HCT116 (cell line): Measurements from ENCODE around the gene ATP8A1. TPM values are rescaled to one million over a fixed set of nuclear protein-coding genes. Genes with fewer than 3 reads are reported as not detected.

Experiments
- ATAC-seq: fragments of 200-7000 bp; cut with Tn5 transposase; 2 replicates; pipeline ENCODE4 v1.9.1; 2020; ENCODE audit warnings: mild to moderate bottlenecking, moderate library complexity
- BruUV-seq: library from RNA; stranded (reverse); fragments of 400-500 nt; replicated peaks from 2 replicates; lab custom pipeline; 2021; lab: Mats Ljungman, UMichigan
- CTCF ChIA-PET: fragments of 300-600 bp; sonication (Branson Sonifier 250); formaldehyde crosslinking; loops from one replicate; lab custom pipeline; 2021; ENCODE audit warnings: antibody characterized with exemption; lab: Charles Lee
- POLR2A ChIA-PET: fragments of 300-600, 350-600 bp; sonication (Branson Sonifier 250); formaldehyde crosslinking; loops from one replicate; lab custom pipeline; 2021; ENCODE audit warnings: antibody characterized with exemption; lab: Charles Lee
- RAD21 ChIA-PET, 2 experiments: fragments of 300-600 bp; sonication (Branson Sonifier 250); formaldehyde crosslinking; loops; one replicate each; lab custom pipeline; 2023; ENCODE audit warnings: low total read pairs in 2 of 2; ENCODE audit not compliant: uncharacterized antibody in 2 of 2, unreplicated experiment in 2 of 2, low non-redundant PET in 1 of 2; lab: Charles Lee
- DNase-seq: peaks from one replicate; pipeline ENCODE4 v3.0.0-alpha.2; 2010; ENCODE audit warnings: low read depth, low spot score
- H2AFZ ChIP-seq: fragments of 200-600 bp; shearing (Covaris generic), sonication (generic); 2 replicates; pipeline ENCODE4 v1.6.1; 2017; ENCODE audit warnings: low read depth, mixed run types, mixed read lengths, antibody characterized with exemption, low read length; ENCODE audit not compliant: poor library complexity, severe bottlenecking
- H3K27ac ChIP-seq: 2 replicates; pipeline ENCODE4 v1.5.1; 2012; ENCODE audit warnings: low read depth, low read length
- H3K27me3 ChIP-seq: fragments of 200-600 bp; sonication (generic); 2 replicates; pipeline ENCODE4 v1.6.1; 2016; ENCODE audit warnings: mixed run types, low read length, mixed read lengths; ENCODE audit not compliant: insufficient read depth
- H3K36me3 ChIP-seq, 2 experiments: fragments of 200-500 bp in 1 of 2; fragments of 200-600 bp in 1 of 2; sonication (Bioruptor generic) in 1 of 2; sonication (generic) in 1 of 2; 2 replicates each; pipeline versions ENCODE4 v1.5.1 to v1.6.1; 2014 to 2016; ENCODE audit warnings: low read length in 2 of 2, inconsistent platforms in 1 of 2, mixed read lengths in 1 of 2, mixed run types in 1 of 2; ENCODE audit not compliant: insufficient read depth in 2 of 2, control insufficient read depth in 1 of 2
- H3K4me1 ChIP-seq, 2 experiments: fragments of 200-600 bp in 1 of 2; sonication (generic) in 1 of 2; 2 replicates each; pipeline versions ENCODE4 v1.5.1 to v1.6.1; 2012 to 2017; ENCODE audit warnings: low read length in 2 of 2, inconsistent platforms in 1 of 2, mild to moderate bottlenecking in 1 of 2, mixed read lengths in 1 of 2, mixed run types in 1 of 2, moderate library complexity in 1 of 2; ENCODE audit not compliant: insufficient read depth in 2 of 2, control insufficient read depth in 1 of 2
- H3K4me2 ChIP-seq: fragments of 200-600 bp; sonication (generic); 2 replicates; pipeline ENCODE4 v1.6.1; 2017; ENCODE audit warnings: mixed run types, low read length, mixed read lengths
- H3K4me3 ChIP-seq, 2 experiments: fragments of 200-600 bp in 1 of 2; sonication (generic) in 1 of 2; replicated peaks in 1 of 2; 2 replicates each; pipeline ENCODE4 v1.5.1; 2011 to 2016; ENCODE audit warnings: low read length in 2 of 2, control low read depth in 1 of 2, low read depth in 1 of 2, mild to moderate bottlenecking in 1 of 2, mixed read lengths in 1 of 2, mixed run types in 1 of 2
- H3K79me2 ChIP-seq: fragments of 200-600 bp; sonication (generic); 2 replicates; pipeline ENCODE4 v1.6.1; 2017; ENCODE audit warnings: mild to moderate bottlenecking, mixed run types, low read length, moderate library complexity, mixed read lengths; ENCODE audit not compliant: insufficient read depth
- H3K9ac ChIP-seq: fragments of 200-600 bp; sonication (generic); 2 replicates; pipeline ENCODE4 v1.6.1; 2016; ENCODE audit warnings: low read length, mixed read lengths
- H3K9me2 ChIP-seq: fragments of 200-600 bp; sonication (generic), shearing (Covaris generic); 2 replicates; pipeline ENCODE4 v1.6.1; 2017; ENCODE audit warnings: mixed run types, mild to moderate bottlenecking, moderate library complexity; ENCODE audit not compliant: insufficient read depth
- H3K9me3 ChIP-seq, 2 experiments: fragments of 200-500 bp in 1 of 2; fragments of 200-600 bp in 1 of 2; sonication (Bioruptor generic) in 1 of 2; sonication (generic) in 1 of 2; 2 replicates each; pipeline ENCODE4 v1.6.1; 2014 to 2017; ENCODE audit warnings: low read length in 2 of 2, mixed read lengths in 2 of 2, inconsistent platforms in 1 of 2, low read depth in 1 of 2, mild to moderate bottlenecking in 1 of 2, mixed run types in 1 of 2, moderate library complexity in 1 of 2; ENCODE audit not compliant: control insufficient read depth in 1 of 2, insufficient read depth in 1 of 2
- H4K20me1 ChIP-seq: fragments of 200-600 bp; sonication (generic), shearing (Covaris generic); 2 replicates; pipeline ENCODE4 v1.6.1; 2017; ENCODE audit warnings: mixed run types, mild to moderate bottlenecking, moderate library complexity; ENCODE audit not compliant: insufficient read depth
- ATF3 ChIP-seq: IDR thresholded peaks from 2 replicates; pipeline ENCODE4 v1.6.1; 2012
- CBX3 ChIP-seq: IDR thresholded peaks from 2 replicates; pipeline ENCODE4 v1.6.1; 2012; ENCODE audit warnings: low read depth
- CEBPB ChIP-seq: IDR thresholded peaks from 2 replicates; pipeline ENCODE4 v1.6.1; 2012; ENCODE audit warnings: low read depth
- ELF1 ChIP-seq: IDR thresholded peaks from 2 replicates; pipeline ENCODE4 v1.6.1; 2012; ENCODE audit warnings: low read depth, borderline replicate concordance
- EZH2 ChIP-seq: fragments of 200-600 bp; sonication (generic); IDR thresholded peaks from 2 replicates; pipeline ENCODE4 v1.6.1; 2017; ENCODE audit warnings: antibody characterized with exemption, mixed run types
- EZH2phosphoT487 ChIP-seq: fragments of 200-600 bp; IDR thresholded peaks from 2 replicates; pipeline ENCODE4 v1.6.1; 2018; ENCODE audit warnings: antibody characterized with exemption, borderline replicate concordance
- FOSL1 ChIP-seq: IDR thresholded peaks from 2 replicates; pipeline ENCODE4 v1.6.1; 2012; ENCODE audit warnings: low read depth
- JUND ChIP-seq: IDR thresholded peaks from 2 replicates; pipeline ENCODE4 v1.6.1; 2012
- MAX ChIP-seq: IDR thresholded peaks from 2 replicates; pipeline ENCODE4 v1.6.1; 2012
- POLR2AphosphoS5 ChIP-seq: IDR thresholded peaks from 2 replicates; pipeline ENCODE4 v1.6.1; 2011; ENCODE audit warnings: mild to moderate bottlenecking, low read depth, low read length, moderate library complexity
- SIN3A ChIP-seq: IDR thresholded peaks from 2 replicates; pipeline ENCODE4 v1.6.1; 2012; ENCODE audit warnings: low read depth
- SP1 ChIP-seq: IDR thresholded peaks from 2 replicates; pipeline ENCODE4 v1.6.1; 2012; ENCODE audit warnings: low read depth
- SRF ChIP-seq: IDR thresholded peaks from 2 replicates; pipeline ENCODE4 v1.6.1; 2012; ENCODE audit warnings: low read depth
- TCF7L2 ChIP-seq: IDR thresholded peaks from 2 replicates; pipeline ENCODE4 v1.7.0; 2011; ENCODE audit warnings: borderline replicate concordance, inconsistent platforms; ENCODE audit not compliant: insufficient read depth, insufficient read length; ENCODE audit errors: extremely low read depth
- intact Hi-C: fragments of 100-400 bp; cut with micrococcal nuclease; formaldehyde crosslinking; loops from 2 replicates; pipeline ENCODE4 v1.10.0; 2022
- total RNA-seq: library from RNA; stranded (reverse); gene quantifications from one replicate; pipeline ENCODE4 v1.2.1, GENCODE V29; 2021; ENCODE audit not compliant: unreplicated experiment

ATP8A1 gene
- total RNA-seq, 1 experiment from 2014 or later = 1.9 TPM

DNA sequence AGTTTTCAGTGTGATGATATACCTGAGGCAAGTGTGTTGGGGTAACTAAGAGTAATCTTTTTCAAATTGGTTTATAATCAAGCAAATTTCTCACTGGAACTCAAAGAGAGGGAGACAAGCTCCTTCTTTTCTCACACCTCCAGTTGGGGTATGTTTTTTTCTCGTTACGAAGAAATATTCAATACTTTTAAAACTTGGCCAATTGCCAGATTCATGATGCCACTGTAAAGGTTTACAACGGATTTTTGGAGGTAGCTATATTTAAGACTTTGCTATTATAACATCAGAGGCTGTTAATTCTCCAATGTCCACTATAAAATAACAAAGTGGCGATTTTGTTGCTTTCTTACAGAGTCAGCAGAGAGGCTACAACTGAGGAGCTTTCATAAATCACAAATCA, 49.2 kb upstream of the ATP8A1 start:
- no peaks in the 10 kb centered on the region for H3K9me2 ChIP-seq
- ChIA-PET RAD21 (no interaction called here), POLR2A (interaction anchor here (0.7 kb wide), 1 partner anchor 49 kb away, joined by 3 read pairs; no protein-coding TSS in a partner anchor), CTCF (no interaction called here)
- 0 out of 2 replicates have a peak, but pooled peaks cover 2% of the 10 kb centered on the region for H3K27me3 ChIP-seq
- no TSS peak for BruUV-seq
- no peaks in the 10 kb centered on the region for H4K20me1 ChIP-seq
- H3K4me3 ChIP-seq = no peak overlapping the region
- H3K79me2 ChIP-seq = no peaks in the 10 kb centered on the region
- H3K36me3 ChIP-seq = no peaks in the 10 kb centered on the region
- DNase-seq = no peak
- TF ChIP-seq TCF7L2 = no peak
- no peak for TF ChIP-seq POLR2AphosphoS5
- no peak for TF ChIP-seq EZH2
- TF ChIP-seq EZH2phosphoT487 = no peak
- TF ChIP-seq ATF3 = no peak
- no peak for TF ChIP-seq ELF1
- TF ChIP-seq SIN3A = no peak
- no peak for TF ChIP-seq FOSL1
- no peak for TF ChIP-seq SRF
- no peak for TF ChIP-seq CBX3
- TF ChIP-seq MAX = no peak
- TF ChIP-seq SP1 = no peak
- no peak overlapping the region for H3K4me2 ChIP-seq
- no peak overlapping the region for H3K27ac ChIP-seq
- no peak overlapping the region for H2AFZ ChIP-seq
- no peak for ATAC-seq
- H3K9me3 ChIP-seq = no peaks in the 10 kb centered on the region
- intact Hi-C loops = no loop called here
- no peaks in the 10 kb centered on the region for H3K4me1 ChIP-seq
- no peak overlapping the region for H3K9ac ChIP-seq

GRCh38 chr4:42703813-42704212, 46.9 kb upstream of the ATP8A1 start:
- no peaks in the 10 kb centered on the region for H3K4me1 ChIP-seq
- no peak overlapping the region for H3K27ac ChIP-seq
- TF ChIP-seq ELF1 = no peak
- TF ChIP-seq EZH2 = no peak
- no peak for TF ChIP-seq CEBPB
- TF ChIP-seq POLR2AphosphoS5 = no peak
- TF ChIP-seq ATF3 = no peak
- no peak for TF ChIP-seq JUND
- TF ChIP-seq SIN3A = no peak
- no peak for TF ChIP-seq EZH2phosphoT487
- no peaks in the 10 kb centered on the region for H3K79me2 ChIP-seq
- no peak overlapping the region for H3K4me2 ChIP-seq
- no peaks in the 10 kb centered on the region for H4K20me1 ChIP-seq
- H3K9ac ChIP-seq = no peak overlapping the region
- CTCF ChIA-PET = no interaction called here
- no peaks in the 10 kb centered on the region for H3K36me3 ChIP-seq
- DNase-seq = no peak
- intact Hi-C loops = no loop called here
- no peak for ATAC-seq
- POLR2A ChIA-PET = no interaction called here
- BruUV-seq = no TSS peak
- H3K9me2 ChIP-seq = no peaks in the 10 kb centered on the region
- H3K4me3 ChIP-seq = no peak overlapping the region
- no peaks in the 10 kb centered on the region for H3K9me3 ChIP-seq
- no peaks in the 10 kb centered on the region for H3K27me3 ChIP-seq
- RAD21 ChIA-PET = no interaction called here
- H2AFZ ChIP-seq = no peak overlapping the region
